ENCODE results near the gene BFAR.

DNA sequence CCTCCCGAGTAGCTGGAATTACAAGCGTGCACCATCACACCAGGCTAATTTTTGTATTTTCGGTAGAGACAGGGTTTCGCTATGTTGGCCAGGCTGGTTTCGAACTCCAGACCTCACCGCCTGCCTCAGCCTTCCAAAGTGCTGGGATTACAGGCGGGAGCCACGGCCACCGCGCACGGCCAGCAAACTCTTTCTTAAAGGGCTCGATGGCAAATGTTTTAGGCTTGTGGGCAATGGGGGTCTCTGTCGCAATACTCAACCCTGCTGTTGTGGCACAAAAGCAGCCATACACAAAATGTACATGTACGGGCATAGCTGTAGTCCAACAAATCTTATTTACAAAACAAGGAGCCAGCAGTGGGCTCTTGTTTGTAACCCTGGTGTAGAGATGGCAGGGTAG, 21.1 kb upstream of the BFAR start:
- TF ChIP-seq, protein P1, sequence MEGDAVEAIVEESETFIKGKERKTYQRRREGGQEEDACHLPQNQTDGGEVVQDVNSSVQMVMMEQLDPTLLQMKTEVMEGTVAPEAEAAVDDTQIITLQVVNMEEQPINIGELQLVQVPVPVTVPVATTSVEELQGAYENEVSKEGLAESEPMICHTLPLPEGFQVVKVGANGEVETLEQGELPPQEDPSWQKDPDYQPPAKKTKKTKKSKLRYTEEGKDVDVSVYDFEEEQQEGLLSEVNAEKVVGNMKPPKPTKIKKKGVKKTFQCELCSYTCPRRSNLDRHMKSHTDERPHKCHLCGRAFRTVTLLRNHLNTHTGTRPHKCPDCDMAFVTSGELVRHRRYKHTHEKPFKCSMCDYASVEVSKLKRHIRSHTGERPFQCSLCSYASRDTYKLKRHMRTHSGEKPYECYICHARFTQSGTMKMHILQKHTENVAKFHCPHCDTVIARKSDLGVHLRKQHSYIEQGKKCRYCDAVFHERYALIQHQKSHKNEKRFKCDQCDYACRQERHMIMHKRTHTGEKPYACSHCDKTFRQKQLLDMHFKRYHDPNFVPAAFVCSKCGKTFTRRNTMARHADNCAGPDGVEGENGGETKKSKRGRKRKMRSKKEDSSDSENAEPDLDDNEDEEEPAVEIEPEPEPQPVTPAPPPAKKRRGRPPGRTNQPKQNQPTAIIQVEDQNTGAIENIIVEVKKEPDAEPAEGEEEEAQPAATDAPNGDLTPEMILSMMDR (IDR thresholded peaks at IDR 0.05), result no peak
- TF ChIP-seq, protein P2, sequence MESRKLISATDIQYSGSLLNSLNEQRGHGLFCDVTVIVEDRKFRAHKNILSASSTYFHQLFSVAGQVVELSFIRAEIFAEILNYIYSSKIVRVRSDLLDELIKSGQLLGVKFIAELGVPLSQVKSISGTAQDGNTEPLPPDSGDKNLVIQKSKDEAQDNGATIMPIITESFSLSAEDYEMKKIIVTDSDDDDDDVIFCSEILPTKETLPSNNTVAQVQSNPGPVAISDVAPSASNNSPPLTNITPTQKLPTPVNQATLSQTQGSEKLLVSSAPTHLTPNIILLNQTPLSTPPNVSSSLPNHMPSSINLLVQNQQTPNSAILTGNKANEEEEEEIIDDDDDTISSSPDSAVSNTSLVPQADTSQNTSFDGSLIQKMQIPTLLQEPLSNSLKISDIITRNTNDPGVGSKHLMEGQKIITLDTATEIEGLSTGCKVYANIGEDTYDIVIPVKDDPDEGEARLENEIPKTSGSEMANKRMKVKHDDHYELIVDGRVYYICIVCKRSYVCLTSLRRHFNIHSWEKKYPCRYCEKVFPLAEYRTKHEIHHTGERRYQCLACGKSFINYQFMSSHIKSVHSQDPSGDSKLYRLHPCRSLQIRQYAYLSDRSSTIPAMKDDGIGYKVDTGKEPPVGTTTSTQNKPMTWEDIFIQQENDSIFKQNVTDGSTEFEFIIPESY (IDR thresholded peaks at IDR 0.05; ENCODE audit: borderline replicate concordance, low read depth), result no peak
- no peak for TF ChIP-seq JUND (IDR thresholded peaks at IDR 0.05)
- TF ChIP-seq, protein P3, sequence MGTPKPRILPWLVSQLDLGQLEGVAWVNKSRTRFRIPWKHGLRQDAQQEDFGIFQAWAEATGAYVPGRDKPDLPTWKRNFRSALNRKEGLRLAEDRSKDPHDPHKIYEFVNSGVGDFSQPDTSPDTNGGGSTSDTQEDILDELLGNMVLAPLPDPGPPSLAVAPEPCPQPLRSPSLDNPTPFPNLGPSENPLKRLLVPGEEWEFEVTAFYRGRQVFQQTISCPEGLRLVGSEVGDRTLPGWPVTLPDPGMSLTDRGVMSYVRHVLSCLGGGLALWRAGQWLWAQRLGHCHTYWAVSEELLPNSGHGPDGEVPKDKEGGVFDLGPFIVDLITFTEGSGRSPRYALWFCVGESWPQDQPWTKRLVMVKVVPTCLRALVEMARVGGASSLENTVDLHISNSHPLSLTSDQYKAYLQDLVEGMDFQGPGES (IDR thresholded peaks at IDR 0.05; ENCODE audit: low read depth, low read length), result no peak
- TF ChIP-seq, protein P4, sequence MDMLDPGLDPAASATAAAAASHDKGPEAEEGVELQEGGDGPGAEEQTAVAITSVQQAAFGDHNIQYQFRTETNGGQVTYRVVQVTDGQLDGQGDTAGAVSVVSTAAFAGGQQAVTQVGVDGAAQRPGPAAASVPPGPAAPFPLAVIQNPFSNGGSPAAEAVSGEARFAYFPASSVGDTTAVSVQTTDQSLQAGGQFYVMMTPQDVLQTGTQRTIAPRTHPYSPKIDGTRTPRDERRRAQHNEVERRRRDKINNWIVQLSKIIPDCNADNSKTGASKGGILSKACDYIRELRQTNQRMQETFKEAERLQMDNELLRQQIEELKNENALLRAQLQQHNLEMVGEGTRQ (IDR thresholded peaks at IDR 0.05; ENCODE audit: borderline replicate concordance, low read depth, low read length), result no peak
- no peak for TF ChIP-seq ELF1 (IDR thresholded peaks at IDR 0.05)
- TF ChIP-seq NRF1 (IDR thresholded peaks at IDR 0.05; ENCODE audit: low read depth, low read length), result no peak
- no peak for TF ChIP-seq SMC3 (IDR thresholded peaks at IDR 0.05; ENCODE audit: low read depth, low read length)
- no peak for TF ChIP-seq FOXM1 (IDR thresholded peaks at IDR 0.05; ENCODE audit: low read depth)
- TF ChIP-seq POLR2AphosphoS5 (IDR thresholded peaks at IDR 0.05; ENCODE audit: low read depth, low read length), result no peak
- no peak for TF ChIP-seq SIN3A (IDR thresholded peaks at IDR 0.05; ENCODE audit: borderline replicate concordance, low read depth, low read length)
- TF ChIP-seq FOSL2 (IDR thresholded peaks at IDR 0.05; ENCODE audit: borderline replicate concordance, low read depth), result no peak
- TF ChIP-seq TAF1 (IDR thresholded peaks at IDR 0.05; ENCODE audit: borderline replicate concordance, low read depth, low read length), result no peak
- TF ChIP-seq GABPA (IDR thresholded peaks at IDR 0.05; ENCODE audit: low read depth), result no peak
